HEK293 (cell line): ENCODE data around the gene EYA2.

Source experiments
- BCL11A ChIP-seq: fragments of 450-650 bp; formaldehyde crosslinking; IDR thresholded peaks from 2 replicates; pipeline ENCODE4 v1.5.1; 2016; ENCODE audit warnings: low read depth, missing biosample characterization, missing genetic modification characterization
- CTCF ChIP-seq: fragments of 450-650 bp; formaldehyde crosslinking; IDR thresholded peaks from 2 replicates; pipeline ENCODE4 v1.5.1; 2016; ENCODE audit warnings: missing biosample characterization, missing genetic modification characterization
- HIC1 ChIP-seq: fragments of 450-650 bp; formaldehyde crosslinking; IDR thresholded peaks from 2 replicates; pipeline ENCODE4 v1.5.1; 2016; ENCODE audit warnings: missing biosample characterization, missing genetic modification characterization
- REPIN1 ChIP-seq: fragments of 450-650 bp; formaldehyde crosslinking; IDR thresholded peaks from 2 replicates; pipeline ENCODE4 v1.5.1; 2017; ENCODE audit warnings: missing biosample characterization, missing genetic modification characterization, low read depth
- REST ChIP-seq: fragments of 450-650 bp; formaldehyde crosslinking; IDR thresholded peaks from 2 replicates; pipeline ENCODE4 v1.5.1; 2016; ENCODE audit warnings: missing biosample characterization, missing genetic modification characterization
- SCRT1 ChIP-seq: fragments of 450-650 bp; formaldehyde crosslinking; IDR thresholded peaks from 2 replicates; pipeline ENCODE4 v1.5.1; 2016; ENCODE audit warnings: missing biosample characterization, missing genetic modification characterization, borderline replicate concordance
- SETDB1 ChIP-seq: IDR thresholded peaks from one replicate; pipeline ENCODE4 v1.6.1; 2017; ENCODE audit warnings: mild to moderate bottlenecking, low read length, moderate library complexity, mixed read lengths; ENCODE audit not compliant: insufficient read length
- ZIC2 ChIP-seq: fragments of 450-650 bp; formaldehyde crosslinking; IDR thresholded peaks from 2 replicates; pipeline ENCODE4 v1.5.1; 2016; ENCODE audit warnings: missing biosample characterization, missing genetic modification characterization
- ZNF555 ChIP-seq: fragments of 450-650 bp; formaldehyde crosslinking; conservative IDR thresholded peaks from 2 replicates; pipeline ENCODE4 v1.5.1; 2017; ENCODE audit warnings: missing biosample characterization, mild to moderate bottlenecking, missing genetic modification characterization, inconsistent platforms
- ZNF560 ChIP-seq: fragments of 450-650 bp; formaldehyde crosslinking; IDR thresholded peaks from 2 replicates; pipeline ENCODE4 v1.5.1; 2017; ENCODE audit warnings: missing biosample characterization, missing genetic modification characterization, borderline replicate concordance
- ZNF580 ChIP-seq: fragments of 450-650 bp; formaldehyde crosslinking; IDR thresholded peaks from 2 replicates; pipeline ENCODE4 v1.5.1; 2016; ENCODE audit warnings: missing biosample characterization, missing genetic modification characterization
- ZNF639 ChIP-seq: fragments of 450-650 bp; formaldehyde crosslinking; IDR thresholded peaks from 2 replicates; pipeline ENCODE4 v1.5.1; 2016; ENCODE audit warnings: missing biosample characterization, missing genetic modification characterization
- ZNF747 ChIP-seq: fragments of 450-650 bp; formaldehyde crosslinking; IDR thresholded peaks from 2 replicates; pipeline ENCODE4 v1.5.1; 2016; ENCODE audit warnings: missing biosample characterization, missing genetic modification characterization
- ZNF776 ChIP-seq: fragments of 450-650 bp; formaldehyde crosslinking; IDR thresholded peaks from 2 replicates; pipeline ENCODE4 v1.5.0; 2017; ENCODE audit warnings: missing biosample characterization, missing genetic modification characterization, borderline replicate concordance

GRCh38 chr20:46916258-46916603, 21.6 kb downstream of the EYA2 start:
- TF ChIP-seq BCL11A (no peak), REPIN1 (tag by site-specific recombination) (no peak), ZNF580 (tag by site-specific recombination) (no peak), SCRT1 (tag by site-specific recombination) (no peak), ZNF747 (tag by site-specific recombination) (no peak), CTCF (no peak), HIC1 (tag by site-specific recombination) (no peak), ZNF776 (tag by site-specific recombination) (no peak), ZNF639 (tag by site-specific recombination) (no peak), ZNF555 (tag by site-specific recombination) (no peak), REST (tag by site-specific recombination) (no peak), SETDB1 (no peak), ZIC2 (tag by site-specific recombination) (no peak), ZNF560 (tag by site-specific recombination) (no peak)
